Esophagus muscularis mucosa (tissue), 4 donors: ENCODE measurements around the gene MMUT. TPM values are rescaled to one million over a fixed set of nuclear protein-coding genes. Genes with fewer than 3 reads are reported as not detected.
A peak's percentile ranks its signal among the peaks of the same experiment; 100 is the strongest.

Source experiments
- DNase-seq: peaks from one replicate; pipeline ENCODE4 v3.0.0-alpha.2; 2017; ENCODE audit errors: extremely low spot score
- H3K27ac ChIP-seq, 4 donors: fragments of 200-600 bp; sonication (generic); replicated peaks in 1 of 4; 1 replicate in 3 of 4; 2 replicates in 1 of 4; pipeline ENCODE4 v1.5.1; 2016 to 2019; ENCODE audit warnings: mild to moderate bottlenecking in 1 of 4
- H3K27me3 ChIP-seq, 4 donors: fragments of 200-600 bp; sonication (generic); one replicate each; pipeline versions ENCODE4 v1.5.1 to v1.6.0; 2016 to 2019
- H3K36me3 ChIP-seq, 4 donors: fragments of 200-600 bp; sonication (generic); one replicate each; pipeline ENCODE4 v1.5.1; 2016 to 2019
- H3K4me1 ChIP-seq, 4 donors: fragments of 200-600 bp; sonication (generic); one replicate each; pipeline ENCODE4 v1.5.1; 2016 to 2019
- H3K4me3 ChIP-seq, 4 donors: fragments of 200-600 bp; sonication (generic); 1 replicate in 2 of 4; 2 replicates in 2 of 4; pipeline ENCODE4 v1.5.1; 2016 to 2019; ENCODE audit warnings: mild to moderate bottlenecking in 4 of 4, moderate library complexity in 1 of 4
- H3K9me3 ChIP-seq, 4 donors: fragments of 200-600 bp; sonication (generic); 1 replicate in 3 of 4; 2 replicates in 1 of 4; pipeline ENCODE4 v1.5.1; 2016 to 2019
- CTCF ChIP-seq, 3 experiments: fragments of 200-600 bp in 2 of 3; fragments of 450-650 bp in 1 of 3; sonication (generic) in 2 of 3; IDR thresholded peaks; one replicate each; pipeline ENCODE4 v1.5.1; 2017 to 2019; ENCODE audit warnings: antibody characterized with exemption in 3 of 3, mild to moderate bottlenecking in 2 of 3, moderate library complexity in 1 of 3
- EP300 ChIP-seq: sonication (generic); formaldehyde crosslinking; IDR thresholded peaks from one replicate; pipeline ENCODE4 v1.6.1; 2017; ENCODE audit warnings: antibody characterized with exemption
- POLR2A ChIP-seq: fragments of 450-650 bp; IDR thresholded peaks from one replicate; pipeline ENCODE4 v1.6.1; 2017; ENCODE audit warnings: antibody characterized with exemption, moderate library complexity, mild to moderate bottlenecking, low read depth
- POLR2AphosphoS5 ChIP-seq, 2 donors: sonication (generic); formaldehyde crosslinking; IDR thresholded peaks; one replicate each; pipeline ENCODE4 v1.6.1; 2017; ENCODE audit warnings: antibody characterized with exemption in 2 of 2
- WGBS: methylation state at CpG from one replicate; pipeline ENCODE4 v1.1.5; 2018; 5-methylcytosine and 5-hydroxymethylcytosine counted together
- intact Hi-C: fragments of 100-400 bp; cut with DNase I; formaldehyde crosslinking; loops from one replicate; pipeline ENCODE4 v1.15.1; 2023
- total RNA-seq, 4 donors: library from RNA; depleted of rRNA; stranded (reverse); fragments of >200 nt; gene quantifications; one replicate each; pipeline versions ENCODE4 v1.1.0 to v1.2.1, GENCODE V29; 2016

MMUT gene
- total RNA-seq, 4 donors from 2014 or later = 18.3 to 23.7 (median 21.5) TPM

- H3K27me3 ChIP-seq = no peaks in the 10 kb centered on the region
- TF ChIP-seq CTCF (IDR thresholded peaks at IDR 0.05) (no peak), POLR2A (no peak), EP300 (no peak), POLR2AphosphoS5 (IDR thresholded peaks at IDR 0.05) (no peak)
- peaks cover 8 to 9% (median 9%) of the 10 kb centered on the region in 4 donors for H3K4me1 ChIP-seq
- intact Hi-C loops = no loop called here
- no peak overlapping the region for H3K27ac ChIP-seq
- H3K9me3 ChIP-seq = no peaks in the 10 kb centered on the region
- no peak overlapping the region for H3K4me3 ChIP-seq
- WGBS = 97% methylated on average over 8 of the region's 9 CpGs
- peaks cover 0 to 18% (median 2%) of the 10 kb centered on the region in 4 donors for H3K36me3 ChIP-seq
- no peak for DNase-seq
Measured at GRCh38 chr6:49468042-49468441, 5.0 kb upstream of the MMUT start.

- intact Hi-C loops = no loop called here
- no peak overlapping the region for H3K4me3 ChIP-seq
- DNase-seq = no peak
- WGBS = 88% methylated on average over 2 of the region's 2 CpGs
- H3K36me3 ChIP-seq = no peaks in the 10 kb centered on the region
- no peaks in the 10 kb centered on the region for H3K9me3 ChIP-seq
- H3K27me3 ChIP-seq = peaks cover 0 to 4% (median 0%) of the 10 kb centered on the region in 4 donors
- no peak for TF ChIP-seq POLR2A
- TF ChIP-seq CTCF (IDR thresholded peaks at IDR 0.05) = no peak
- TF ChIP-seq EP300 = no peak
- no peak for TF ChIP-seq POLR2AphosphoS5 (IDR thresholded peaks at IDR 0.05)
- H3K4me1 ChIP-seq = peaks cover 19 to 39% (median 35%) of the 10 kb centered on the region in 4 donors
- no peak overlapping the region for H3K27ac ChIP-seq
Measured at GRCh38 chr6:49464691-49465090, 1.6 kb upstream of the MMUT start.

- Histone ChIP-seq H3K36me3 (peaks cover 0 to 9% (median 4%) of the 10 kb centered on the region in 4 donors), H3K27me3 (peaks cover 0 to 4% (median 0%) of the 10 kb centered on the region in 4 donors), H3K4me1 (peaks cover 19 to 44% (median 41%) of the 10 kb centered on the region in 4 donors), H3K27ac (peak overlapping the region; percentile 84 to 93 (median 88)), H3K9me3 (no peaks in the 10 kb centered on the region), H3K4me3 (peak overlapping the region; percentile 72 to 89 (median 79))
- TF ChIP-seq POLR2A (no peak), CTCF (IDR thresholded peaks at IDR 0.05) (no peak), POLR2AphosphoS5 (IDR thresholded peaks at IDR 0.05) (no peak), EP300 (no peak)
- 1% methylated on average over 4 of the region's 4 CpGs for WGBS
- intact Hi-C loops = no loop called here
- no peak for DNase-seq
Measured at GRCh38 chr6:49463612-49463967, 537 bp upstream of the MMUT start.

- H3K27ac ChIP-seq = peak overlapping the region; percentile 84 to 93 (median 88)
- WGBS = 0% methylated on average over 7 of the region's 7 CpGs
- H3K36me3 ChIP-seq = peaks cover 0 to 19% (median 8%) of the 10 kb centered on the region in 4 donors
- no peaks in the 10 kb centered on the region for H3K9me3 ChIP-seq
- peaks cover 19 to 45% (median 41%) of the 10 kb centered on the region in 4 donors for H3K4me1 ChIP-seq
- intact Hi-C loops = no loop called here
- peaks cover 0 to 4% (median 0%) of the 10 kb centered on the region in 4 donors for H3K27me3 ChIP-seq
- peak overlapping the region; percentile 72 to 89 (median 79) for H3K4me3 ChIP-seq
- TF ChIP-seq EP300 = no peak
- no peak for DNase-seq
Measured at GRCh38 chr6:49462599-49462926, 490 bp downstream of the MMUT start.

GRCh38 chr6:49462071-49462470, 982 bp downstream of the MMUT start:
- 53% methylated on average over 3 of the region's 3 CpGs for WGBS
- H3K4me3 ChIP-seq = peak overlapping the region; percentile 72 to 89 (median 79)
- H3K4me1 ChIP-seq = peaks cover 19 to 45% (median 41%) of the 10 kb centered on the region in 4 donors
- peak overlapping the region in 3 of 4 donors; percentile 84 to 93 (median 89) for H3K27ac ChIP-seq
- DNase-seq = no peak
- peaks cover 0 to 24% (median 12%) of the 10 kb centered on the region in 4 donors for H3K36me3 ChIP-seq
- H3K9me3 ChIP-seq = no peaks in the 10 kb centered on the region
- intact Hi-C loops = no loop called here
- TF ChIP-seq POLR2A = no peak
- TF ChIP-seq CTCF (IDR thresholded peaks at IDR 0.05) = no peak
- TF ChIP-seq EP300 = no peak
- no peak for TF ChIP-seq POLR2AphosphoS5 (IDR thresholded peaks at IDR 0.05)
- H3K27me3 ChIP-seq = peaks cover 0 to 4% (median 0%) of the 10 kb centered on the region in 4 donors
